ENCODE results near the gene OR2L2.
"Not testable (repeated sequence)": the region's sequence is repeated elsewhere in the genome, so short reads cannot be mapped to it uniquely, and the experiment has no call there.

The OR2L2 gene

DNA sequence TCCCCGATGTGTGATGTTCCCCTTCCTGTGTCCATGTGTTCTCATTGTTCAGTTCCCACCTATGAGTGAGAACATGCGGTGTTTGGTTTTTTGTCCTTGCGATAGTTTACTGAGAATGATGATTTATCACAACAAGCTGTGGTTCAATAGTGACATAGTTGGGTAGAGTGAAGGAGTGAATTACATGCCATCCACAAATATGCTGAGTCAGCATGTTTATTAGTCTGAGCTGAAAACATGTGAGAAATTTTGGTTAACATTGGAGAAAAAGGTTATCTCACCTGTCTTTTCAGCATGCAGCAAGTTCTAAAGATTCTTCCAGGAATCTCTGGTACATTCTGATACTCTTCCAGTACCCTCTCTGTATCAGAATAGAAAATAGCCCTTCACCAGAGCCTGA, 35.7 kb downstream of the OR2L2 start:
- in situ Hi-C loops (cut with HindIII; ENCODE audit: low pct_unique_long_range_greater_than_20kb, low sequenced_read_pairs) = no loop called here
- no peak for TF ChIP-seq JUND (IDR thresholded peaks at IDR 0.05; ENCODE audit: low read depth)

DNA sequence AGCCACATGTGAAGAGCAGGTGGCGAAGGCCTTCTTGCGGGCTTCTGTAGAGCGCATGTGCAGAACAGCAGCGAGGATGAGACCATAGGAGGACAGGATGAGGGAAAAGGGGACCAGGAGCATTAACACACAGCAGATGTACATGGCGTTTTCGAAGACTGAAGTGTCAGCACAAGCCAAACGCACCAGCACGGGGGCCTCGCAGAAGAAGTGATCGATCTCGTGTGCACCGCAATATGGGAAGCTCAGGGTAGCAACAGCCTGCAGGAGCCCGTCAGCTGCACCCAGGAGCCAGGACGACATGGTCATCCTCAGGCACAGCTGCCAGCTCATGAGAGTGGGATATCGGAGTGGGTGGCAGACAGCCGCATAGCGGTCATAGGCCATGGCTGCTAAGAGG, 54.0 kb downstream of the OR2L2 start:
- in situ Hi-C loops (cut with HindIII; ENCODE audit: low pct_unique_long_range_greater_than_20kb, low sequenced_read_pairs); DNase-seq (ENCODE audit: low read depth in 1 of 2, low spot score in 1 of 2): not testable (repeated sequence)

More for the DNA sequence above, 35.7 kb downstream of the OR2L2 start:
- DNase-seq (ENCODE audit: low read depth in 1 of 2, low spot score in 1 of 2) = no peak
